ENCODE measurements around the gene SACM1L. TPM values are rescaled to one million over a fixed set of nuclear protein-coding genes. Genes with fewer than 3 reads are reported as not detected.

The SACM1L gene
- total and polyA plus RNA-seq, 2 of the 4 experiments (the other 2 are of a cell fraction) = 19.0 to 40.9 TPM

GRCh38 chr3:45765266-45765851 lies 76.2 kb downstream of the SACM1L start:
- Histone ChIP-seq H2AFZ (replicated peaks; ENCODE audit: low read length, poor library complexity) (no peak overlapping the region), H2BK5ac (ENCODE audit: low read depth, low read length, poor library complexity, severe bottlenecking) (no peak overlapping the region), H2AK9ac (replicated peaks; ENCODE audit: low read depth, low read length, poor library complexity) (no peak overlapping the region), H3K9ac (ENCODE audit: low read depth, low read length) (no peak overlapping the region), H2BK20ac (ENCODE audit: low read depth, low read length) (no peak overlapping the region), H3K4me2 (ENCODE audit: low read depth, low read length) (no peak overlapping the region), H3K9me1 (ENCODE audit: insufficient read depth, low read length) (no peaks in the 10 kb centered on the region), H3K14ac (replicated peaks; ENCODE audit: low read depth, low read length) (no peak overlapping the region), H3K56ac (ENCODE audit: extremely low read depth, insufficient read depth, low read length) (no peak overlapping the region), H3K27ac (ENCODE audit: insufficient read depth, low read length) (no peak overlapping the region), H3K9me3 (ENCODE audit: control insufficient read depth, insufficient read depth, low read length) (peaks cover 2% of the 10 kb centered on the region; the same call in 1 of the 2 replicates), H3K18ac (ENCODE audit: low read depth, low read length) (no peak overlapping the region), H3K4me1 (ENCODE audit: control insufficient read depth, insufficient read depth, low read length) (no peaks in the 10 kb centered on the region), H4K20me1 (ENCODE audit: insufficient read depth, low read length) (no peaks in the 10 kb centered on the region), H3K23ac (ENCODE audit: low read depth, low read length) (no peak overlapping the region), H4K8ac (ENCODE audit: low read depth in 2 of 2, low read length in 2 of 2) (no peak overlapping the region), H2BK15ac (ENCODE audit: low read depth, low read length) (no peak overlapping the region), H4K91ac (ENCODE audit: insufficient read depth, low read depth, low read length) (no peak overlapping the region), H2AK5ac (ENCODE audit: low read depth, low read length) (no peak overlapping the region), H2BK120ac (ENCODE audit: low read depth, low read length) (no peak overlapping the region), H3K79me1 (ENCODE audit: low read depth in 1 of 2, low read length in 2 of 2) (no peaks in the 10 kb centered on the region), H3K4me3 (ENCODE audit: insufficient read depth, low read depth, low read length) (no peak overlapping the region), H3K4ac (ENCODE audit: low read depth, low read length) (no peak overlapping the region), H3K36me3 (ENCODE audit: control insufficient read depth, insufficient read depth, low read length) (no peaks in the 10 kb centered on the region), H3K27me3 (ENCODE audit: control insufficient read depth, insufficient read depth, low read length) (peaks cover 14% of the 10 kb centered on the region), H4K5ac (ENCODE audit: low read depth, low read length) (no peak overlapping the region)
- no TSS peak for BruUV-seq (replicated peaks)
- no peak for ATAC-seq (ENCODE audit: low read depth)
- ChIA-PET CTCF (no interaction called here), POLR2A (ENCODE audit: unreplicated experiment) (no interaction called here)
- DNase-seq = no peak
- in situ Hi-C loops (cut with MboI; ENCODE audit: low sequenced_read_pairs) = no loop called here
- intact Hi-C loops (cut with micrococcal nuclease) = no loop called here
- 74% methylated on average over 4 of the region's 9 CpGs; no CpG with 5 or more reads in 1 of the 2 experiments for WGBS, 2 experiments (ENCODE audit: extremely low coverage in 2 of 2, insufficient read length in 1 of 2)
- TF ChIP-seq FOS (IDR thresholded peaks at IDR 0.05; ENCODE audit: low read depth, low read length) = no peak
- no peak for TF ChIP-seq MAZ (IDR thresholded peaks at IDR 0.05; ENCODE audit: borderline replicate concordance, low read depth, low read length)
- no peak for TF ChIP-seq RAD21 (IDR thresholded peaks at IDR 0.05; ENCODE audit: low read length)
- TF ChIP-seq MAFK (IDR thresholded peaks at IDR 0.05; ENCODE audit: low read depth, low read length) = no peak
- no peak for TF ChIP-seq ELK1 (IDR thresholded peaks at IDR 0.05; ENCODE audit: borderline replicate concordance, low read depth, low read length)
- TF ChIP-seq MXI1 (IDR thresholded peaks at IDR 0.05; ENCODE audit: borderline replicate concordance, low read depth, low read length) = no peak
- TF ChIP-seq SMC3 (IDR thresholded peaks at IDR 0.05; ENCODE audit: low read depth, low read length) = no peak
- no peak for TF ChIP-seq CHD1 (IDR thresholded peaks at IDR 0.05; ENCODE audit: low read depth, low read length)
- no peak for TF ChIP-seq USF2 (IDR thresholded peaks at IDR 0.05; ENCODE audit: low read depth, low read length)
- no peak for TF ChIP-seq POLR2A (IDR thresholded peaks at IDR 0.05; ENCODE audit: low read depth, low read length)
- TF ChIP-seq RFX5 (IDR thresholded peaks at IDR 0.05; ENCODE audit: low read depth, low read length) = no peak
- no peak for TF ChIP-seq CTCF (conservative IDR thresholded peaks at IDR 0.05; ENCODE audit: low read depth, low read length)
- dilution Hi-C loops (cut with HindIII; ENCODE audit: low sequenced_read_pairs, unreplicated experiment) = no loop called here

Measured in IMR-90 (cell line).